Measurements from ENCODE around the gene CCSAP. TPM values are rescaled to one million over a fixed set of nuclear protein-coding genes. Genes with fewer than 3 reads are reported as not detected.
"Not testable (repeated sequence)": the region's sequence is repeated elsewhere in the genome, so short reads cannot be mapped to it uniquely, and the experiment has no call there.

CCSAP gene
- total RNA-seq, 1 experiment from 2014 or later = 11.1 TPM

- TF ChIP-seq CTCF (IDR thresholded peaks at IDR 0.05; ENCODE audit: unreplicated experiment) = no peak
- CTCF ChIA-PET = interaction anchor here (0.6 kb wide), 1 partner anchor 23 kb away, joined by 5 read pairs; no protein-coding TSS in a partner anchor
- DNase-seq = no peak
- BruUV-seq (replicated peaks) = no TSS peak
- H3K4me3 Mint-ChIP-seq (ENCODE audit: low read depth, unreplicated experiment) = no peak overlapping the region
- H3K4me1 Mint-ChIP-seq (ENCODE audit: low read depth, unreplicated experiment) = no peaks in the 10 kb centered on the region
- H3K27ac Mint-ChIP-seq (ENCODE audit: unreplicated experiment) = no peak overlapping the region
- intact Hi-C loops (cut with micrococcal nuclease; ENCODE audit: unreplicated experiment) = no loop called here
- H3K9me3 Mint-ChIP-seq (ENCODE audit: low read depth, unreplicated experiment) = no peaks in the 10 kb centered on the region
- H3K27me3 Mint-ChIP-seq (ENCODE audit: unreplicated experiment) = no peaks in the 10 kb centered on the region
- H3K36me3 Mint-ChIP-seq (ENCODE audit: insufficient read depth, unreplicated experiment) = peaks cover 9% of the 10 kb centered on the region
Observed at GRCh38 chr1:229296541-229296941, 46.3 kb downstream of the CCSAP start.

DNA sequence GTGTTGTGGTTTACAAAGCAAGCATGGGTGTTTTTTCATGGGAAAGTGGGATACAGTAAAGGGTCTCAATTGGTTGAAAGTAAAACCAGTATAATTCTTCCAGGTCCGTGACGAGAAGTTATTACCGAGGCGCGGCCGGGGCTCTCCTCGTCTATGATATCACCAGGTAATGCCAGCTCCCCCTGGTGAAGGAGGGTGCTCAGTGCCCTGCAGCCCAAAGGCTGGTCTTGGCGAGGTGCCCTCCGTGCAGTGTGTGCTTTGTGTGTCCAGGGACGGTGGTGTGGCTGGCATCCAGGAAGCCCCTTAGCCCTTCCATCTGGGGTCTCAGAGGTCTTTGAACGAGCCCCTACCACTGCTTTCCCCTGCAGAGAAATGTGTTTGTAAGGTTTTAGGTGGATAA lies 47.1 kb downstream of the CCSAP start:
- H3K9me3 Mint-ChIP-seq (ENCODE audit: low read depth, unreplicated experiment) = peaks cover under 1% of the 10 kb centered on the region
- DNase-seq = no peak
- BruUV-seq (replicated peaks) = no TSS peak
- no peak for TF ChIP-seq CTCF (IDR thresholded peaks at IDR 0.05; ENCODE audit: unreplicated experiment)
- no peak overlapping the region for H3K27ac Mint-ChIP-seq (ENCODE audit: unreplicated experiment)
- no peak overlapping the region for H3K4me3 Mint-ChIP-seq (ENCODE audit: low read depth, unreplicated experiment)
- H3K36me3 Mint-ChIP-seq (ENCODE audit: insufficient read depth, unreplicated experiment) = peaks cover 9% of the 10 kb centered on the region
- H3K27me3 Mint-ChIP-seq (ENCODE audit: unreplicated experiment) = no peaks in the 10 kb centered on the region
- H3K4me1 Mint-ChIP-seq (ENCODE audit: low read depth, unreplicated experiment) = no peaks in the 10 kb centered on the region
- CTCF ChIA-PET = no interaction called here
- intact Hi-C loops (cut with micrococcal nuclease; ENCODE audit: unreplicated experiment) = no loop called here

- H3K27ac Mint-ChIP-seq (ENCODE audit: unreplicated experiment) = no peak overlapping the region
- CTCF ChIA-PET = no interaction called here
- intact Hi-C loops (cut with micrococcal nuclease; ENCODE audit: unreplicated experiment) = no loop called here
- H3K36me3 Mint-ChIP-seq (ENCODE audit: insufficient read depth, unreplicated experiment) = peaks cover 14% of the 10 kb centered on the region
- H3K27me3 Mint-ChIP-seq (ENCODE audit: unreplicated experiment) = no peaks in the 10 kb centered on the region
- BruUV-seq (replicated peaks) = no TSS peak
- no peak overlapping the region for H3K4me3 Mint-ChIP-seq (ENCODE audit: low read depth, unreplicated experiment)
- no peak for DNase-seq
- TF ChIP-seq CTCF (IDR thresholded peaks at IDR 0.05; ENCODE audit: unreplicated experiment) = no peak
- H3K9me3 Mint-ChIP-seq (ENCODE audit: low read depth, unreplicated experiment) = peaks cover 5% of the 10 kb centered on the region
- H3K4me1 Mint-ChIP-seq (ENCODE audit: low read depth, unreplicated experiment) = no peaks in the 10 kb centered on the region
Observed at GRCh38 chr1:229293528-229294204, 49.2 kb downstream of the CCSAP start.

- peaks cover 14% of the 10 kb centered on the region for H3K4me1 Mint-ChIP-seq (ENCODE audit: low read depth, unreplicated experiment)
- H3K9me3 Mint-ChIP-seq (ENCODE audit: low read depth, unreplicated experiment); CTCF ChIA-PET; H3K4me3 Mint-ChIP-seq (ENCODE audit: low read depth, unreplicated experiment); DNase-seq; H3K27ac Mint-ChIP-seq (ENCODE audit: unreplicated experiment); BruUV-seq (replicated peaks); intact Hi-C loops (cut with micrococcal nuclease; ENCODE audit: unreplicated experiment); H3K27me3 Mint-ChIP-seq (ENCODE audit: unreplicated experiment): not testable (repeated sequence)
- peaks cover 14% of the 10 kb centered on the region for H3K36me3 Mint-ChIP-seq (ENCODE audit: insufficient read depth, unreplicated experiment)
Observed at GRCh38 chr1:229291686-229292085, 51.2 kb downstream of the CCSAP start.

DNA sequence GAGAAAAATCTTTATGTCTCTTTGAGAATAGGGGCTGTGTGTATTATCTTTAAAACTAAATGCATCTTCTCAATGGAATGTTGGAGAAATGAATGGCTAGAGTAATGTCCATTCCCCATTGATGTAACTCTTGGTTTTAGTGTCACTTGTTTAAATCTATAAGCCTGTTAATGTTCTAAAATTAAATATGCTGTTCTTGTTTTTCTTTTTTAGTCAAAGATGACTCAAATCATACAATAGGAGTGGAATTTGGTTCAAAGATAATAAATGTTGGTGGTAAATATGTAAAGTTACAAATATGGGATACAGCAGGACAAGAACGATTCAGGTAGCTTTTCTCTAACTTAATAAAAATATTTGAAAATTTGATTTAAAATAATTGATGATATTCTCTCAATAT lies 54.3 kb downstream of the CCSAP start:
- Mint-ChIP-seq H3K27ac (ENCODE audit: unreplicated experiment) (no peak overlapping the region), H3K4me3 (ENCODE audit: low read depth, unreplicated experiment) (no peak overlapping the region), H3K4me1 (ENCODE audit: low read depth, unreplicated experiment) (peaks cover 25% of the 10 kb centered on the region), H3K9me3 (ENCODE audit: low read depth, unreplicated experiment) (peaks cover 5% of the 10 kb centered on the region), H3K27me3 (ENCODE audit: unreplicated experiment) (no peaks in the 10 kb centered on the region), H3K36me3 (ENCODE audit: insufficient read depth, unreplicated experiment) (peaks cover 7% of the 10 kb centered on the region)
- BruUV-seq (replicated peaks) = no TSS peak
- CTCF ChIA-PET = no interaction called here
- no peak for TF ChIP-seq CTCF (IDR thresholded peaks at IDR 0.05; ENCODE audit: unreplicated experiment)
- no peak for DNase-seq
- intact Hi-C loops (cut with micrococcal nuclease; ENCODE audit: unreplicated experiment) = no loop called here
